NCI-H2227 treated with DMSO at 0.1 percent for 48 hours (cell line): ENCODE measurements around the gene CFDP1.

ENCODE experiments used
- DNase-seq: peaks from one replicate; lab custom pipeline; 2025; lab: John Stamatoyannopoulos, UW

The CFDP1 gene

DNA sequence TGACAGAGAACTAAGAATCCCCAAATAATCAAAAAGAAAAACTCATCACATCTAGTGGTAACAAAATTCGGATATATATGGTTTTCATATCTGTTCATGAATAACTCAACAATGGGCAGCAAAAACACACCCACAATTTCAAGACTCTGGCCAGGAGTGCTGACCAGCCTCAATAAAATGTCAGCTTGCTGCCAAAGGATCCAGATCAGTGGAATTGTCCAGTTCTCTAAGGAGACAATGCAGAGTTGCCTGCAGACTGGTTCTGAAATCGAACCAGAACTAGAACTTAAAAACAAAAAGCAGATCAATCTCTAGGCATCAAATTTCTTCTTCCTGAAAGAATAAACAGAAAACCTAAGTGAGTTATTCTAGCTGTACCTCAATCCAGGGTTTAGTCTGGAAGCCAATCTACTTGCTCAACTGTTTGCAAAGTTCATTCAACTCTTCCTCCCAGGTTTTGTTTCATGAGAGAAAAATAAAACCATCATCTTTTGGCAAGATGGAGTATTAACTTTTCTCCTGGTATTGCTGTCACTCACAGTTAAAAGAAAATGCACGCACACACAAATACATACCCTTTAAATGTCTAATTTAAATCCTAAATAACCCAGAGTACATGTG is 61.0 kb downstream of the CFDP1 start:
- DNase-seq = no peak

DNA sequence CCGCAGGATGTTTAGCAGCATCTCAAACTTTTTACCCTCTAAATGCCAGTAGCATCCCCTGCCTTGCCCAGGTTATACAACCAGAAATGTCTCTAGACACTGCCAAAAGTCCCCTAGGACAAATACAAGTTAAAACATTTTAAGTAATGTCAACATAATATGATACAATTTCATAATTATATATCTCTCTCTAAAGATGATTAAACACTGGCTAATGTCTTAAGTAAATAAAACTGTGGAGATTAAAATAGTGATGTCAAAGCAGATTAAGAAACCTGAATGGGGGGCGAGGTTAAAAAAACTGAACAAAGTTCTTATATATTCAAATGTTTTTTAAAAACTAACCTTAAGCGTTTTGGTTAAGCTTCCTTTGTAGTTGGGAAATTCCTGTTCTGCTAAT is 62.1 kb downstream of the CFDP1 start:
- no peak for DNase-seq

DNA sequence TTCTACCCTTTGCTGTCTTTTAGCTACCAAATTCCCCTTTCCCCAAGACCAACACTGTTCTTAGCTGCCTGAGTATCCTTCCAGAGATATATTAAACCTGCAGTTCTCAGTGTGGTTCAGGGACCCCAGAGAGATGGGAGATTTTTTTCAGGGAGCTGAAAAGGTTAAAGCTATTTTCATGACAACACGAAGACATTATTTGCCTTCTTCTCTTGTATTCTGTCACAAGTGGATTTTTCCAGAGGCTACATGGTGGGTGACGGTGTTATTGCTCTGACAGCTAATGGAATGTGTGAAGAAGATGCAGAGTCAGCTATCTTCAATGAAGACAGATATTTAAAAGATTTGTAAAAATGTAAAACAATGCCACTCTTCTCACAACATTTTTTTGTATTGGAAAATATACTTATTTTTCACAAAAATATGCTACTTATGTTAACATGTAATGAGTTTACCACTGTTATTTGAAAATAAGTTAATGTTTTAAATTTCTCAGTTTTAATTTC is 69.0 kb downstream of the CFDP1 start:
- no peak for DNase-seq

DNA sequence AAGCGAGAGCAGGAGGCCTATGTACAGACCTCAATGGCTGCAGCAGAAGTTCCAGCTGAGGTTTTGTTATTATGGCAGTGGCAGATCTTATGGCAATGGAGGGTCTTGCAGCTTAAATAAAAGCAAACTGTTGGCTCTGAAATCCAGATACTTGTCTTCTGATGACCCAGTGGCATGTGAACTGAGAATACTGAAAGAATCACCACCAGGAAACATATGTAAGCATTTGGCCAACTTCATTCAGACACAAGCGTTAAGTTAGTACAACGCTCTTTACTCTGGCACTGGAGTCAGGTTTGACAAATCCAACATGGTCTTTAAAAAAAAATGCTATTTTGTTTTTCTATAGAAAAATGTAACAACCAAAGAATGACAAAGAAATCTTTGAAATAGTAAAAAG is 70.5 kb downstream of the CFDP1 start:
- DNase-seq = no peak

DNA sequence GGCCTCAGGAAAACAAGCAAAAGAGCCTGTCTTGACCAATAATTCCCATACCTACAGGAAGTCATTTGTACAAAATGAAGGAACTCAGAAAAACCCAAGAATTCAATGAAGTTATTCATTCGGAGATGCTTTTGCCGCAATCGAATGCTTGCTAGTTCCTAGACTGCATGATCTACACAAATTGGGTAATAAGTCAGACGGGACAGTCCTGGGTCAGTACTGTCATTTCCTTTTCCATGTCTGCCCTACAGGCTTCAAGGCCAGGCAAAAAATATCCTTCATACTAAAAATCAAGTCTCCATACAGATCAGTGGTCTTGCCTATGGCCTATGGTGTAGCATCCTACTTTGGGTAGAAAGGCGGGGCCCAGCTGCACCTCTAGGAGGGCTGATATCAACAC is 71.4 kb downstream of the CFDP1 start:
- DNase-seq = no peak

DNA sequence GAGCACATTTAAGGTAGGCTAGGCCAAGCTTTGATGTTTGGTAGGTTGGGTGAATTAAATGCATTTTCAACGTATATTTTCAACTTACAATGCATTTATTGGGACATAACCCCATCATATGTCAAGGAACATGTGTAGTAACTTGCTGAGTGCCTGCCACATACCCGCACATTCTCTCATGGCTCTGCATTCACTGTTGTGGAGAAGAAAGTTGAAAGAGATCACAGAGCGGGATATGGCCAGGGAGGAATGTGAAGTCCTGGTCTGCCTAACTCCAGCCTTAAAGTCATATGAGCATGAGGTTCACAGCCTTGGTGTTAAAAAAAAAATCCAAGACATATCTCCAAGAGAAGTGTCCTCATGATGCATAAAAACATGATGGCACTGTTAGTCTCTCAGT is 79.1 kb downstream of the CFDP1 start:
- no peak for DNase-seq

DNA sequence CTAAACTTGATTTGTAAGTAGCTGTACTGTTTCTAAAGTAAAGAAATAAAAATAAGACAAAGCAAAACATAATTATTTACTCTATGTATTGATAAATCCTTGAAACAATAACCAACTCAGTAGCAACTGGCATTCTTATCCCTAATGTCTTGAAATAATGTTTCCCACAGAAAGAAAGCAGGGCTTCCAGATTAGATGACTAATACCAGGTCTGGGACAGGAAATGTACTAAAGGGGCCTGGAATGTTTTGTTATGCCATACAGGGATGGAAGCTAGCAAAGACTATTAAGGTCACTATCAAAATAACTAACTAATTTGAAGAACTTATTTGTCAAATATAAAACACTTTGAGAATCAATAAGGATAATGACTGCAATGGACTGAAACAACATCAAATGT is 82.1 kb downstream of the CFDP1 start:
- DNase-seq = no peak

DNA sequence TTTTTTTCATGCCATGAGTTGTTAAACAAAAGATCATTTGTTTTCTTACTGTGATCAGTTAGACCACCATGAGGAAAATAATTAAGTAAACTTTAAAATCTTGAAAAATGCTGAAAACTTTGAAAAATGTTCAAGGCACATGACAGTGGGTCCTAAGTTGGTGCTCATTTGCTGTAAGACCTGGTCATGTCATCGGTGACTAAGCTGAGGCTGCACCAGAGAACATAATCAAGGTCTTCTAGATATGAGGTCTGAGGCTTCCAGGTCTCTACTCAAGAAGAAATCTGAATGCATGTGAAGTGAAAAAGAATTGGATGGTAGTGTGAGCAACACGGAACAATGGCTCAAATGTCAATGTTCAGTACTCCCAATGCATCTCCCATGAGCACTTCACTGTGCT is 87.6 kb downstream of the CFDP1 start:
- DNase-seq = no peak

DNA sequence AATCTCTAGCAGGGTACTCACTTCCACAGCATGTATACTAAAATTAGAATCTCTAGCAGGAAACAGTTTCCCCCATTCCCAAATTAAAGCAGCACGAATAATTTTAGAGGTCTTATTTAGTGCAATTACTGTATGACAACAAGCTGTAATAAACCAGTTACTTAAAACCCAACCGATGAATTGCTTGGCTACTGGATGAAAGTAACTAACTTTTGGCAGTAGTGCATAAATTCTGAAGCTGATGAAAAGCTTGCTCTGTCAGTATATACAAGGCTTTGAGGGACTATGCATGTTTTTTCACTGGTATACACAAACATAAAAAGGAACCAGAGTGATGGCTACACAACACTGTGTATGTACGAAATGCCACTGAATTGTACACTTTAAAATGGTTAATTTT is 89.4 kb downstream of the CFDP1 start:
- DNase-seq = no peak

DNA sequence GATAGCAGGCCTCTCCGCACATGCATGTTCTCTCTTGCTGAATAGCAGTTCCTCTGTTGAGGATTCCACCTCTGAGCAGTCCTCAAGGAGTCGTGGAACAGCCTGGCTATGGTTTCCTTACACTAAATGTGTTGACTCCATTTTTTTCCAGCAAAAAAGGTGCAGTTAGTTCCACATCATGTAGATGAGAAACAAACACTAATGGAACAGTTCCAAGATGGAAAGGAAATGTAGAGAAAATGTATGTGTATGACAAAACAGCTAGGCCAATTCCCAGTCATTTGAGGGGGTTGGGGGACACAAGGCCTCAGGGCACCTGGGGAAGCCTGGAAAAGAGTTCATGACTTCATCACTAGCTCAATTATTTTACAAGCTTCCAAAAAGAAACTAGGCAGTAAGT is 90.0 kb downstream of the CFDP1 start:
- DNase-seq = no peak

DNA sequence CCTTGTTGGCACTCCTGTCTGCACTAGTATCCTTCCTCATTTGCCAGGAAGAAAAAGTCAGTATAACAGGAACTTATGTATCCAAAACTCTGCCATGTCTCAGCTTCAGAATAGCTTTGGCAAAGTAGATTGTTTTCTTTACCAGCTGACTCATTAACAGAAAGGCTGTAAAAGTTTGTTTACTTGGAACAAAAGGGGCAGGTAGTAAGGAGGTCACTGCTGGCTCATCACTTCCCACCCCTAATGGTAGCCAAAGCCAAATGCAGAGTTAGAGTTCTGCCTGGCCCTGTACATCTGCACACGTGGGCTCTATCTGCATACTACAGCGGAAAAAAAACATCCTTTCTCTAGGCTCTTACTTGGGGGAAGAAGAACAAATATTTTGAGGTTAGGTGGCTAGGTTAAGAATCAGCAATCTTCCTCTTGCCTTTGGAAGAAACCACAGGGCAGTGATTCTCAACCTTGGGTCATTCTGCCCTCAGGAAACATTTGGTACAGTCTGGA is 90.9 kb downstream of the CFDP1 start:
- DNase-seq = no peak

DNA sequence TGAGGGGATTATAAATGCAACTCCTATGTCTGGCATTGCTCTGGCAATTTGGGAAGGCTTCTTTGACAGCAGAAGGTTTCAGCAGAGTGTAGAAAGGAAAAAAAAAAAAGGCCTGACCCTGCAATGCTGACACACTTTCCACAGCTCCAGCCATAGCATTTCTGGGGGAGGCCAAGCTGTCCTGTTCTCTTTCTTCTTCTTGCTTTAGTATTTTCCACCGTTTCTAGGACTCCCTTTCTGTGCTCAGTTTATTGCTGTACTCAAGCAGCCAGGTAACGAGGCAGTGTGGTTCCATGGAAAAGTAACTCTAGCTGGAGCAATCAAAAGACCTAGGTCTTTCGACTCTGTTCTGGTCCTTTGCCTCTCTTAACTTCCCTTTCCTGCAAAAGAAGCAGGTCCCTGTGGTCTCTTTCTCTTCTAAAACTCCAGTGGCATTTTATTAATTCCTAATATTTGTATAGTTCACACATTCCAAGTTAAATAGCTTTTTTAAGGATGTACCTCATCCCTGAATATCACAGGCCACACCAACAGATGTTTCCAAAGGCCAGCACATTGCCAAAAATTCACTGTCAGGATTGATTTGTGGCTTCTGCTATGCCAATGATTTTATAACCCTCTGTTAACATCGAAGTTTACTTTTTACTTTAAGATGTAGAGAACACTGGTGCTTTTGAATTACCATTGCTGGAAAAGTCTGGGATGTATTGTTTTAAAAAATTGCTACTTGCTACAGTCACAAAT is 91.6 kb downstream of the CFDP1 start:
- no peak for DNase-seq

DNA sequence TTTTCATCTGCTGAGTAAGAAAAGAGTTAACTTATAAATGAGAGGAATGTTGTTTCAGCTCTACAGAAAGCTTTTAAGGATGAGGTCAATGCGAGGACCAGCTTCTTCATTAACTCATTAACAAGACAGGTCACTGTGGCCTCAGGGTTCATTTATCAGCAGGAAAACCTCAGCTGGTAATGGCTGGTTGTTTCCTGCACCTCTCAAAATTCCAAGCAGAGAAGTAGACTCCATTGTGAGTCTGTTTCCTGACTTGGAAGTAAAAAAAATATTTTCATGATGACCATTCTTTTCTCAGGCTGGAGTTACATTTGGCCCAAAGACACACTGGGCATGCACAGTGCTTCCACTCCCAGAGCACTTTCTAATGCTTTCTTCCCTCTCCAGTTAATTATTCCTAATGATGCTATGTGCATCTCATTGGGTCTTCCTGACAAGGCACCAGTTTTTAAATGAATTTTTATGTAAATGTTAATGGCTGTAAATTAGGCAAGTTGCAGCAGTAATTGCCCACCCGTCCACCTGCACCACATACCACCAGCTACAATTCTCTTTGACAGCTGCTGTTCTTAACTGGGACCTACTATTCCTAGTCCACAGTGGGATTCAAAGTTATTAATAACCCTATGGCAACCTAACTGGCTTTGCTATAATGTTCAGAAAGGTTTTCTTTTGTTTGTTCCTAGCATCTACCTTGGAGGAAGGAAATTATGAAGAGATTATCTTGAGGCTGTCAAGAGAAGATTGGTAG is 92.4 kb downstream of the CFDP1 start:
- no peak for DNase-seq

DNA sequence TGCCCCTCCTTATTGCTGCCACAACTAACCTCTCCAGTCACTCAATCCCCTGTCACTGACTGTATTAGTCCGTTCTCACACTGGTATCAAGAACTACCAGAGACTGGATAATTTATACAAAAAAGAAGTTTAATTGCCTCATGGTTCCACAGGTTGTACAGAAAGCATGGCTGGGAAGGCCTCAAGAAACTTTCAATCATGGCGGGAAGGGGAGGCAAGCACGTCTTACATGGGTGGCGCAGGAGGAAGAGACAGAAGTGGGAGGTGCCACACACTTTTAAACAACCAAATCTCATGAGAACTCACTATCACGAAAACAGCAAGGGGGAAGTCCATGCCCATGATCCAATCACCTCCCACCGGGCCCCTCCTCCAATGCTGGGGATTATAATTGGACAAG is 95.9 kb downstream of the CFDP1 start:
- no peak for DNase-seq

DNA sequence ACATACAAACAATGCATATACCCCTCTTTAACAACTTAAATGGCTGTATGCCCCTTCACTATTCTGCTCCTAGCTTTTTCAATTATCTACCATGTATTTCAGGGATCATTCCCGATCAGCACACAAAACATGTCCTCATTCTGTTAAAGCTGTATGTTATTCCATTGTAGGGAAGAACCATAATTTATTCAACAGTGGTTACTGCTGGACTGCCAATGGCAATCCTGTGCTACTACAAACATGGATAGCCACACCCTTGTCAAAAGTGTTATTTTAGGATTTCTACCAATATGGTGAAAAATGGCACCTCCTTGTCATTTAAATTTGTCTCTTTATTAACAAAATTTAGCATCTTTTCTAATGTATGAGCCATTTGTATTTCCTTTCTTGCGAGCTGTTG is 96.8 kb downstream of the CFDP1 start:
- no peak for DNase-seq

DNA sequence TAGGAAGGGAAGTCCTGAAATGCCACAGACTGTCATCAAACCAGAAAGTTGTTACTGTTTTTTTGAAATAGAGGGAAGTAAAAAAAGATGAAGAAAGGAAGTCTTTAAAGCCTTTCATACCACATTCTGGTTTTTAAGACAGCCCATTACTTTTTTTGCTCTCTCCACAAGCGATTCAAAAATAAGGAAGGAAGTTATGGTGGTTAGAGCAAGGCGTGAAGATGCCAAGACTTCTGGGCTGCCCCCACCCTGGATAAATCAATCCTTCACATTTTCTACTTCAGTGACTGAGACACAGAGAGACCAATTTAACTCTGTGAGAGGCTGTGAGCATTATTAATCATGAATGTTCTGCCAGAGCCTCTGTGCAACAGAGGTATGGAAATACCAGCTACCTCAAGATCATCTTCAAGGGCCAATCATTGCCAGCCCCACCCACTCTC is 99.6 kb downstream of the CFDP1 start:
- DNase-seq = no peak

DNA sequence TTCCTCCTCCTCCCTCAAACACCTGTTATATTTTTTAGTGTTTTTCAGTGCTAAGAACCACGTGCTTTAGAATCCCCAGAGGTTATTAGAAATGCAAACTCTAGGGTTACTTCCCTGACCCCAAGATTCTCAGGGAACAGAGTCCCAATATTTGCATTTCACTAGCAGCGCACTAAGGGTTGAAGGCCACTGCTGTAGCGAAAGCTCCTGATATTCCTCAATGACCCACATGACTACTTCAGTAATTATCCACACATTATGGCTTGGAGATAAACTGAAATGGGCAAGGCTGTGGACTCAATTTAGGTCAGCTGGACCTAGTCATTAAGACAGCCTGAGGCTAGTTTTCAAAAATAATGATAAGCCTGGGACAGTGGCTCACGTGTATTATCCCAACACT is 103.4 kb downstream of the CFDP1 start:
- no peak for DNase-seq

DNA sequence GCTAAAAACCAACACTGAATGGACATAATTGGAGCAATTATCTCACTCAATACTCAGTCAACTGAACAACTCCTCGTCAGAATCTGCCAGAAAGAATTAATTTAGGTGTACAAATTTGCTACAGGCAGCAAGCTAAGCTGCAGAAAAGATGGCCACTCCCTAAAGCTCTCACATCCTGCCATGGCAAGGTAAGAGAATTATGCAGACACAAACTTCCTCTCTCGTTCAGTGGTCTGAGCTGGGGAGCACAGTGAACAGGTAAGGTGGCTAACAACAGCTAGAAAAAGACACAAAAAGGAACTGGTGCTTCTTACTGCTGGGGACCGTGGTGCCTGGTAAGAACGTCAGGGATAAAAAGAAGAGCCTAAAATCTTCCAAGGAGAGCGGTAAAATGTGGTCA is 107.0 kb downstream of the CFDP1 start:
- DNase-seq = peak; percentile 15

DNA sequence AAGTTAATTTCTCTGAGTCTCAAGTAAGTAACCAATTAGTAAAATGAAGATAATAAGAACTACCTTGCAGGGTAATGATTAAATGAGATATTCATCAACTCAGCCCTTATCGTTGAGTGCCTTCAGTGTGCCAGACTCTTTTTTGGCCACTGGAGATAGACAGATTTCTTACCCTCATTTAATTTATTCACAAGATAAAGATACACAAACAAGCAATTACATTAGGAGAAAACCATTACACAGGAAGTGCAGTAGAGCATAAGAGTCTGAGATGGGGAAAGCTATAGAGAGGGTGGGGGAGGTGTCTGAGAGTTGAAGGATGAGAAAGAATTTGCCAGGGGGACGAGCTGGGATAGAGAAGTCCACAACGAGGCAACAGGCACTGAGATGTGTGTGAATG is 109.4 kb downstream of the CFDP1 start:
- no peak for DNase-seq

DNA sequence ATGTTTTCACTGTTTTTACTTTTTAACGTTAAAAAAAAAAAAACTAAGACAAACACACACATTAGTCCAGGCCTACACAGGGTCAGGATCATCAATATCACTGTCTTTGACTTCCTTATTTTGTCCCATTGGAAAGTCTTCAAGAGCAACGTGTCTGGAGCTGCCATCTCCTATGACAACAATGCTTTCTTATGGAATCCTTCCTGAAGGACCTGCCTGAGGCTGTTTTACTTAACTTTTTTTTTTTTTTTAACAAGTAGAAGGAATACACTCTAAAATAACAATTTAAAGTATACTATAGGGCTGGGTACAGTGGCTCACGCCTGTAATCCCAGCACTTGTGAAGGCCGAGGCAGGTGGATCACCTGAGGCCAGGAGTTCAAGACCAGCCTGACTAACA is 110.1 kb downstream of the CFDP1 start:
- no peak for DNase-seq

DNA sequence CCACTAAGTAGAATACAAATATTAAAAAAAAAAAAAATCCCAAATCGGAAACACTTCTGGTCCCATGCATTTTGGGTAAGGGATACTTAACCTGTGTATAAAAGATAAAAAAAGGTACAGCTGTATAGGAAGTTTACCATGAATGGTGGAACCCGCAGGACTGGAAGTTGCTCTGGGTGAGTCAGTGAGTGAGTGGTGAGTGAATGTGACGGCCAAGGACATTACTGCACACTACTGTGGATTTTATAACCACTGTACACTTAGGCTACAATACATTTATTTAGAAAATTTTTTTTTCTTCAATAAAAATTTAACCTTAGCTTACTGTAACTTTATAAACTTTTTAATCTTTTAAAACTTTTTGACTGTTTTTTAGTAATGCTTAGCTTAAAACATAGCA is 110.6 kb downstream of the CFDP1 start:
- DNase-seq = no peak

DNA sequence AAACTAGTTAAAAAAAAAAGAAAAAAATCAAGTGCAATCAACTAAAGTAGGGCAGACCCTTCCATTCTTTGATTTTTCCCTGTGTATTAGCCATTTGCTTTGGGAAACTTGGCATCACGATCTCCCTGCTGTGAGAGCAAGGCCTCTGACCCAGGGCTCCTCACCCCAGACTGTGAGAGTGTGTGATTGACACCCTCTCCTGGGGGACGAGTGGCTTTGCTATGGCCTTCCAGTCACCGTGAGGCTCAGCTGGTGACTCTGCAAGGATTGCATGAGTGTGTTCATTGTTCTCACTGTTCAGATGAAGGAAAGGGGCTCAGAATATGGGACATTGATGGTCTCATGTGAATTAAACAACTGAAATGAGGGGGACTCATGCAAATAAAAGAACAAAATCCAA is 112.9 kb downstream of the CFDP1 start:
- DNase-seq = no peak
